GM12878 (cell line): ENCODE measurements around the gene CNIH1. TPM values are rescaled to one million over a fixed set of nuclear protein-coding genes. Genes with fewer than 3 reads are reported as not detected.

Experiments used
- ATAC-seq: fragments of 200-7000 bp; cut with Tn5 transposase; 3 replicates; pipeline ENCODE4 v1.9.1; 2020; ENCODE audit warnings: mild to moderate bottlenecking, moderate library complexity
- BruUV-seq: library from RNA; stranded (reverse); fragments of 400-500 nt; replicated peaks from 2 replicates; lab custom pipeline; 2021; lab: Mats Ljungman, UMichigan
- CTCF ChIA-PET: fragments of 300-600 bp; sonication (Branson Sonifier 250); formaldehyde crosslinking; extraction: SDS; loops from one replicate; lab custom pipeline; 2021; ENCODE audit warnings: inconsistent platforms; lab: Yijun Ruan, JAX
- POLR2A ChIA-PET: fragments of 350-600 bp; formaldehyde crosslinking; extraction: SDS; loops from one replicate; lab custom pipeline; 2021; ENCODE audit warnings: inconsistent platforms; lab: Charles Lee
- RAD21 ChIA-PET: fragments of 300-600 bp; sonication (Branson Sonifier 250); formaldehyde crosslinking; loops from one replicate; lab custom pipeline; 2023; ENCODE audit warnings: antibody characterized with exemption; ENCODE audit not compliant: unreplicated experiment; lab: Charles Lee
- SMC1A ChIA-PET: fragments of 300-600 bp; sonication (Branson Sonifier 250); formaldehyde crosslinking; loops from one replicate; lab custom pipeline; 2023; ENCODE audit not compliant: unreplicated experiment, uncharacterized antibody; lab: Charles Lee
- DNase-seq: peaks from one replicate; pipeline ENCODE4 v3.0.0-alpha.2; 2011; ENCODE audit warnings: low read depth, low spot score
- FAIRE-seq: peaks from 3 replicates; lab custom pipeline; 2011; peaks lifted over from hg19 to GRCh38; lab: Jason Lieb, UNC
- H2AFZ ChIP-seq: 2 replicates; pipeline ENCODE4 v1.6.0; 2011; ENCODE audit warnings: low read depth, low read length, control low read depth; ENCODE audit not compliant: control insufficient read depth
- H3K27ac ChIP-seq: 2 replicates; pipeline ENCODE4 v1.5.1; 2011; ENCODE audit warnings: control low read depth; ENCODE audit not compliant: control insufficient read depth, insufficient read depth
- H3K27me3 ChIP-seq, 2 experiments: replicated peaks in 1 of 2; 2 replicates each; pipeline versions ENCODE4 v1.6.0 to v1.6.1; 2011; ENCODE audit warnings: low read length in 1 of 2; ENCODE audit not compliant: control insufficient read depth in 2 of 2, insufficient read depth in 2 of 2
- H3K36me3 ChIP-seq, 2 experiments: 2 replicates each; pipeline ENCODE4 v1.5.1; 2011; ENCODE audit warnings: low read length in 1 of 2; ENCODE audit not compliant: control insufficient read depth in 2 of 2, insufficient read depth in 2 of 2
- H3K4me1 ChIP-seq: 2 replicates; pipeline ENCODE4 v1.6.1; 2011; ENCODE audit warnings: mild to moderate bottlenecking, low read length, moderate library complexity, mixed read lengths; ENCODE audit not compliant: control insufficient read depth, insufficient read depth
- H3K4me2 ChIP-seq: 2 replicates; pipeline ENCODE4 v1.6.0; 2011; ENCODE audit warnings: control low read depth; ENCODE audit not compliant: control insufficient read depth, insufficient read depth
- H3K4me3 ChIP-seq: fragments of 200-600 bp; sonication (generic); 2 replicates; pipeline ENCODE4 v1.5.1; 2016
- H3K79me2 ChIP-seq: 2 replicates; pipeline ENCODE4 v1.6.0; 2011; ENCODE audit warnings: low read length; ENCODE audit not compliant: control insufficient read depth, insufficient read depth
- H3K9ac ChIP-seq: 2 replicates; pipeline ENCODE4 v1.8.0; 2011; ENCODE audit warnings: low read length, control low read depth, mixed read lengths; ENCODE audit not compliant: control insufficient read depth, insufficient read depth
- H3K9me3 ChIP-seq: replicated peaks from 3 replicates; pipeline ENCODE4 v1.5.1; 2011; ENCODE audit warnings: mild to moderate bottlenecking, low read length; ENCODE audit not compliant: control insufficient read depth, insufficient read depth
- H4K20me1 ChIP-seq: 2 replicates; pipeline ENCODE4 v1.6.0; 2011; ENCODE audit not compliant: control insufficient read depth, insufficient read depth
- RUNX3 ChIP-seq: IDR thresholded peaks from 2 replicates; pipeline ENCODE4 v1.6.1; 2012; ENCODE audit warnings: low read length, inconsistent platforms
- ZNF622 ChIP-seq: fragments of 450-650 bp; IDR thresholded peaks from 2 replicates; pipeline ENCODE4 v1.6.1; 2017; ENCODE audit warnings: mild to moderate bottlenecking, inconsistent platforms
- WGBS: methylation state at CpG from one replicate; pipeline ENCODE4 v1.1.6; 2016; ENCODE audit warnings: low lambda C conversion rate; ENCODE audit not compliant: insufficient replicate concordance, insufficient coverage; ENCODE audit errors: missing lambda C conversion rate; 5-methylcytosine and 5-hydroxymethylcytosine counted together
- in situ Hi-C: fragments of 300-500 bp; cut with MboI; formaldehyde crosslinking; loops from 9 replicates; pipeline ENCODE4 v1.14.3; 2018; ENCODE audit warnings: mixed read lengths
- intact Hi-C: fragments of 100-400 bp; cut with micrococcal nuclease; formaldehyde crosslinking; loops from one replicate; pipeline ENCODE4 v1.14.2; 2022; ENCODE audit not compliant: unreplicated experiment
- polyA plus RNA-seq, 11 experiments: library from polyadenylated mRNA; depleted of rRNA in 4 of 11; unstranded in 6 of 11; stranded (reverse) in 5 of 11; fragments of >200 nt; fragmentation: Nextera tagmentation in 4 of 11; fragmentation: Illumina TruSeq in 1 of 11; extraction: Ambion mirVana in 4 of 11; extraction: Trizol in 1 of 11; gene quantifications; 1 replicate in 1 of 11; 2 replicates in 10 of 11; pipeline versions ENCODE4 v1.2.1 to v1.2.3, GENCODE V29; 2011 to 2016; ENCODE audit warnings: inconsistent platforms in 2 of 11, missing spikeins in 2 of 11, low read depth in 1 of 11
- total RNA-seq, 4 experiments: library from RNA; depleted of rRNA in 3 of 4; stranded (reverse); fragments of >200 nt in 3 of 4; fragmentation: Illumina TruSeq in 1 of 4; extraction: Trizol in 1 of 4; gene quantifications; 2 replicates each; pipeline versions ENCODE4 v1.2.1 to v1.2.3, GENCODE V29; 2013 to 2021
- TF ChIP-seq, protein P1 (sequence below): fragments of 450-650 bp; formaldehyde crosslinking; IDR thresholded peaks from 2 replicates; pipeline ENCODE4 v1.4.0; 2022; ENCODE audit warnings: mild to moderate bottlenecking, moderate library complexity

Gene CNIH1
- total and polyA plus RNA-seq, 10 of the 15 experiments (the other 5 are each of a cell fraction or from before 2014, with no cell fraction given) = 48.9 to 274 (median 110) TPM

DNA sequence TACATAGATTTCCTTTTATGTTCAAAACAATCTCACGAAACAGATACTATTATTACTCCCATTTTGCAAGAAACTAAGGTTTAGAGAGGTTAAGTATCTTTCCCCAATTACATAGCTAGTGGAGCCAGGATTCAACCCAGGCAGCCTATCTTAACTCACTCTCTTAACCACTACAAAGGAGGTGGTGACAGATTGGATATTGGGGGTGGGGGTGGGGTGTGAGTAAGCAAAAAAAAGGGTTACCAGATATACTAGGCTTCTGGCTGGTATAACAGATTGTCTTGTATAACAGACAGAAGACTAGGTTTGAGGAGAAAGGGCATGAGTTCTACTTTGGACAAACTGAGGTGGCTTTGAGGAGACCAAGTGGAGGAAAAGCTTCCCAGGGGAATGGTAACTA lies 45.5 kb upstream of the CNIH1 start:
- RAD21 ChIA-PET = interaction anchor here (1.5 to 3.7 kb wide), 3 partner anchors 45 to 90 kb away, joined by 6 to 16 read pairs (median 8); partner anchors contain the start of gene CDKN3
- CTCF ChIA-PET = interaction anchor here (1.1 to 5.2 kb wide), 3 partner anchors 22 to 287 kb away, joined by 3 to 22 read pairs (median 4); partner anchors contain the start of gene CGRRF1
- Histone ChIP-seq H3K27ac (no peak overlapping the region; the same call in 1 of the 2 replicates), H3K36me3 (peaks cover 0 to 6% of the 10 kb centered on the region in 2 experiments; a peak in 2 of 4 replicates), H3K27me3 (no peaks in the 10 kb centered on the region), H3K79me2 (peaks cover 72% of the 10 kb centered on the region), H3K4me2 (peak overlapping the region; percentile 31), H4K20me1 (no peaks in the 10 kb centered on the region), H2AFZ (no peak overlapping the region), H3K9ac (no peak overlapping the region), H3K4me1 (peaks cover 10% of the 10 kb centered on the region), H3K9me3 (no peaks in the 10 kb centered on the region), H3K4me3 (peak overlapping the region; percentile 92)
- FAIRE-seq = no peak
- WGBS = 100% methylated on average over 1 of the region's 1 CpG
- TF ChIP-seq, protein P1, sequence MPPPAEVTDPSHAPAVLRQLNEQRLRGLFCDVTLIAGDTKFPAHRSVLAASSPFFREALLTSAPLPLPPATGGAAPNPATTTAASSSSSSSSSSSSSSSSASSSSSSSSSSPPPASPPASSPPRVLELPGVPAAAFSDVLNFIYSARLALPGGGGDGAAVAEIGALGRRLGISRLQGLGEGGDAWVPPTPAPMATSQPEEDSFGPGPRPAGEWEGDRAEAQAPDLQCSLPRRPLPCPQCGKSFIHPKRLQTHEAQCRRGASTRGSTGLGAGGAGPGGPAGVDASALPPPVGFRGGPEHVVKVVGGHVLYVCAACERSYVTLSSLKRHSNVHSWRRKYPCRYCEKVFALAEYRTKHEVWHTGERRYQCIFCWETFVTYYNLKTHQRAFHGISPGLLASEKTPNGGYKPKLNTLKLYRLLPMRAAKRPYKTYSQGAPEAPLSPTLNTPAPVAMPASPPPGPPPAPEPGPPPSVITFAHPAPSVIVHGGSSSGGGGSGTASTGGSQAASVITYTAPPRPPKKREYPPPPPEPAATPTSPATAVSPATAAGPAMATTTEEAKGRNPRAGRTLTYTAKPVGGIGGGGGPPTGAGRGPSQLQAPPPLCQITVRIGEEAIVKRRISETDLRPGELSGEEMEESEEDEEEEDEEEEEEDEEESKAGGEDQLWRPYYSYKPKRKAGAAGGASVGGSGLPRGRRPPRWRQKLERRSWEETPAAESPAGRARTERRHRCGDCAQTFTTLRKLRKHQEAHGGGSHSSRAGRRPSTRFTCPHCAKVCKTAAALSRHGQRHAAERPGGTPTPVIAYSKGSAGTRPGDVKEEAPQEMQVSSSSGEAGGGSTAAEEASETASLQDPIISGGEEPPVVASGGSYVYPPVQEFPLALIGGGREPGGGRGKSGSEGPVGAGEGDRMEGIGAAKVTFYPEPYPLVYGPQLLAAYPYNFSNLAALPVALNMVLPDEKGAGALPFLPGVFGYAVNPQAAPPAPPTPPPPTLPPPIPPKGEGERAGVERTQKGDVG (CRISPR knock-in tag) = no peak
- TF ChIP-seq RUNX3 (0 out of 2 replicates have a peak, but pooled peaks have one; percentile 8), ZNF622 (no peak)
- in situ Hi-C loops = no loop called here
- POLR2A ChIA-PET = interaction anchor here (1.6 to 2.5 kb wide), 2 partner anchors 23 to 89 kb away, joined by 4 to 19 read pairs; partner anchors contain the start of gene CGRRF1
- DNase-seq = no peak
- BruUV-seq = no TSS peak
- SMC1A ChIA-PET = interaction anchor here (0.7 kb wide), 1 partner anchor 92 kb away, joined by 3 read pairs; no protein-coding TSS in a partner anchor
- no peak for ATAC-seq
- intact Hi-C loops = loop anchor here (5.0 kb wide), 1 partner anchor 89 kb away; the partner anchor contains the start of gene CDKN3
